Umbilical cord (tissue), 2 donors: ENCODE data around the gene GCNT1. TPM values are rescaled to one million over a fixed set of nuclear protein-coding genes. Genes with fewer than 3 reads are reported as not detected.
"Not testable (repeated sequence)": the region's sequence is repeated elsewhere in the genome, so short reads cannot be mapped to it uniquely, and the experiment has no call there.

Source experiments
- DNase-seq: peaks from one replicate; pipeline ENCODE4 v3.0.0-alpha.2; 2015; ENCODE audit warnings: low spot score
- total RNA-seq: library from RNA; depleted of rRNA; stranded (reverse); fragments of >200 nt; gene quantifications from one replicate; pipeline ENCODE4 v1.2.3, GENCODE V29; 2014; ENCODE audit warnings: low replicate concordance; ENCODE audit not compliant: insufficient read depth

GCNT1 gene
- total RNA-seq, 1 donor from 2014 or later = 36.4 TPM

GRCh38 chr9:76443887-76444286 lies 15.1 kb upstream of the GCNT1 start:
- no peak for DNase-seq

- DNase-seq = no peak
These were observed 14.6 kb upstream of the GCNT1 start for GRCh38 chr9:76444322-76444929.

- DNase-seq = peak; percentile 4
These were observed 13.0 kb upstream of the GCNT1 start for GRCh38 chr9:76445976-76446375.

DNA sequence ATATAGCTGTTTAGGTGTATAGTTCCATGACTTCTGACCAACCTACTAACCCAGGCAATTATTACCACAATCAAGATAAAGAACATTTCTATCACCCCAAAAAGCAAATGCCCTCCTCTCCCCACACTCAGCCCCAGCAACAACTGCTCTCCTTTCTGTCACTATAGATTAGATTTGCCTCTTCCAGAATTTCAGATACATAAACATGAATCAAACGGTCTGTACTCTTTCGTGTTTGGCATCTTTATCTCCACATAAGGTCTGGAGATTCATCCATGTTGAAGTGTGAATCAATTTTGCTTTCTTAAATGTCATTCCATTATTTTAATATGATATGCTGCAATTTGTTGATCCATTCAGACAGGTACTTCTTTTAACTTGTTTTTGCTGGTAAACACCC lies 10.5 kb upstream of the GCNT1 start:
- DNase-seq = no peak

DNA sequence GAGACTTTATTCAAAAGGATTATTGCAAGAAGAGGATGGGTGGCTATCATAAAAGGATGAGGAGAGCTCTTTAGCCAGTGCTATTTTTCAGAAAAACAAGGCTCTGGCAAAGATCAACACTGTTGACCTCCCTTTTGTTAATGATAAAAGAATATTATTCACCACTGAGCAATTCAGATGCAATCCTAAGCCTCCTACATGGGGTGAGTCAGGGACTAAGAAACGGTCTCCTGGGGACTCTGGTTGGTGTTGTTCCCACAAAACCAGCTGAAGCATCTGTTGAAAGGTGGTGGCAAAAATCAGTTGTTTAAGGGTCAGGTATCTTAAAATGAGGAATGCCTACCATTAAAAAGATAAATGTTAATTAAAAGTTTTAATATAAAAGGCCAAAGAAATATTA lies 7.7 kb upstream of the GCNT1 start:
- DNase-seq = no peak

GRCh38 chr9:76452839-76453238 lies 6.1 kb upstream of the GCNT1 start:
- DNase-seq = no peak

DNA sequence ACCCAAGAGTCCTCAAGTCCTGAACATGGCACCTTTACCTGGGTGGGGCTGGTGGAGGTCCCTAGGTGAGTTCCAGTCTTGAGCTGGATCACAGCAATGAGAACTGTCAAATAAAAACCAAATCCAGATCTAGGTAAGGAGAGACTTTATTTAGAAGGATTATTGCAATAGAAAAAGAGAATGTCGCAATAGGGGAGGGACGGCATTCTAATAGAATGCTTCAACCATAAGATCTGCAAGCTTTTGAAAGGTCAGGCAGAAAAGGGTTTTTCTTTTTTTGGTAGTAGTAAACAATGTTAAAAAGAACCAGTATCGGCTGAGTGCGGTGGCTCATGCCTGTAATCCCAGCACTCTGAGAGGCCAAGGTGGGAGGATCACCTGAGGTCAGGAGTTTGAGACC lies 5.2 kb upstream of the GCNT1 start:
- no peak for DNase-seq

- DNase-seq = no peak
These were observed 4.7 kb upstream of the GCNT1 start for GRCh38 chr9:76454311-76454710.

DNA sequence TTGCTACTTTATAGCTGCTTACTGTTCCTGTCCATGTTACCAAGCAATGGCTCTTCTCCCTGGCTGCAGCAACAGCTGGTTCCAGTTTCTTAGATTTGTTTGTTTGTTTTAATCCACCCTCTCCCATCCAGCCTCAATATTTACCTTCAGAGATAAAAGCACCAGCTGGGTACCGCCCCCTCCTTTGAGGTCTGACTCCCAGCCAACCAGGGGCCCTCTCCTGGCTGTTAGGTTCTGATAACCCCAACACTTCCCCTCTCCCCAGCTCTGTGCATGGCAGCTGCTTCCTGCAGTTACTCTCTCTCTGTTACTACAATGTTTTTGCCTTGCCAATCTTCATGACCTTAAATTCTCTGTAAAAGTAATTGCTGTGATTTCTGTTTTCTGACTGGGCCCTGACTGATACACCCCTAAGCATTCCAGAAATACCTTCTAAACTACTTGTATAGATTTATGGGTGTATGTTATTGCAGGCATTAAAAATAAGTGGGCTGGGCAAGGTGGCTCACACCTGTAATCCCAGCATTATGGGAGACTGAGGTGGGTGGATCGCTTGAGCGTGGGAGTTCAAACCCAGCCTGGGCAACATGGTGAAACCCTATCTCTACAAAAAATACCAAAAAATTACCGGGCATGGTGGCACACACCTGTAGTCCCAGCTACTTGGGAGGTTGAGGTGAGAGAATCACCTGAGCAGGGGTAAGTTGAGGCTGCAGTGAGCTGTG lies 2.6 kb upstream of the GCNT1 start:
- DNase-seq = peak; percentile 50

GRCh38 chr9:76459694-76460635 lies 983 bp downstream of the GCNT1 start:
- DNase-seq = peak; percentile 72

DNA sequence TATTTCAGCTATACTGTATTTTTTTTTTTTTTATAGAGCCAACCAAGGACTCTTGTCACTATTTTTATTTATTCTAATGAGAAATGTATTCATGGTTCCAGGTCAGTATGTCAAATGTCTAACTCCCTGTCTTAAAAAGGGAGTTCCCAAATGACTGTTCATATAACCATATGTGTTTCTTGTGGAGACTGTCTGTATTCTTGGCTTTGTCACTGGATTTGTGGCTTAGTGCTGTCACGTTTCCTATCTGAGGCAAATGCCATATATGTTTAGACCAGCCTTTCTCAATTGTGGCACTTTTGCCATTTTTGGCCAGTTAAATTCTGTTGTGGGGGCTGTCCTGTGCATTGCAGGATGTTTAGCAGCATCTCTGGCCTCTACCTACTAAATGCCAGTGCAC lies 3.1 kb downstream of the GCNT1 start:
- no peak for DNase-seq

- no peak for DNase-seq
These were observed 4.2 kb downstream of the GCNT1 start for GRCh38 chr9:76463211-76463610.

DNA sequence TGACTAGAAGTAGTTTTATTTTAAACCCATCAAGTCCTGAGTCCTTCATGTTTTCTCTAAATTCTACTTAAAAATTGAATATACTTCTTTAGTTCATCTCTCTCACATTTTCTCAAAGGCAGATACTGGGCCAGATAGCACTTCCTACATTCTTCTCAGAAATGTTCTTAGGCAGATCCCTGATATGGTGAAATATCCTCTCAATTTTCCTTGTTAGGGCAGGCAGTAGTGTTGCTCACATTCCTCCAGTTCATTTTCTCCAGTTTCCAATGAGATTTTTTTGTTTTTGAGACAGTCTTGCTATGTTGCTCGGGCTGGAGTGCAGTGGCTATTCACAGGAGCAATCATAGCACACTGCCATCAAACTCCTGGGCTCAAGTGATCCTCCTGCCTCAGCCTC lies 5.7 kb downstream of the GCNT1 start:
- peak; percentile 54 for DNase-seq

- DNase-seq = no peak
These were observed 6.7 kb downstream of the GCNT1 start for GRCh38 chr9:76465442-76466298.

- DNase-seq = no peak
These were observed 7.3 kb downstream of the GCNT1 start for GRCh38 chr9:76466299-76466605.

GRCh38 chr9:76474419-76474818 lies 15.4 kb downstream of the GCNT1 start:
- DNase-seq = no peak

DNA sequence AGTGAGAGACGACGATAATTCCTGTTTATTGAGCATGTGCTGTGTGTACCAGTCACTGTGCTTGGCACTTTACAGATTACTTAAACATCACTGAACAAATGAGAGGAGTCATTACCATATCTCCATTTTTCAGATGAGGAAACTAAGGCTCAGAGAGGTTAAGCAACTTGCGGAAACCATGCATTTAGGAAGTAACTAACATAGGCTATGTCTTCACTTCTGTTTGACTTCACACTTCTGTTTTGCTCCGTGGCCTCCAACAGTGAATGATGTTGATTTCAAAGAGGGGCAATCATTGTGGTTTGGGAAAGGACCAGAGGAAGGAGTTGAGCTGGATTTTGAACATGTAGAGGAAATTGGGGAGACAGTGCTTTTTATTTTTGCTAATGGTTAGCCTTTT lies 16.7 kb downstream of the GCNT1 start:
- DNase-seq = no peak

DNA sequence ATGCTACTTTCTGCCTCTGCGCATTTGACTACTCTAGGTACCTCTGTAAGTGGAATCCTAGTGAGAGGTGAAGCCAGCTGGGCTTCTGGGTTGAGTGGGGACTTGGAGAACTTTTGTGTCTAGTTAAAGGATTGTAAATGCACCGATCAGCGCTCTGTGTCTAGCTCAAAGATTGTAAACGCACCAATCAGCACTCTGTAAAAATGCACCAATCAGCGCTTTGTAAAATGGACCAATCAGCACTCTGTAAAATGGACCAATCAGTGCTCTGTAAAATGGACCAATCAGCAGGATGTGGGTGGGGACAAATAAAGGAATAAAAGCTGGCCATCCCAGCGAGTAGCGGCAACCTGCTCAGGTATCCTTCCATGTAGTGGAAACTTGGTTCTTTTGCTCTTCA lies 18.8 kb downstream of the GCNT1 start:
- DNase-seq = not testable (repeated sequence)

DNA sequence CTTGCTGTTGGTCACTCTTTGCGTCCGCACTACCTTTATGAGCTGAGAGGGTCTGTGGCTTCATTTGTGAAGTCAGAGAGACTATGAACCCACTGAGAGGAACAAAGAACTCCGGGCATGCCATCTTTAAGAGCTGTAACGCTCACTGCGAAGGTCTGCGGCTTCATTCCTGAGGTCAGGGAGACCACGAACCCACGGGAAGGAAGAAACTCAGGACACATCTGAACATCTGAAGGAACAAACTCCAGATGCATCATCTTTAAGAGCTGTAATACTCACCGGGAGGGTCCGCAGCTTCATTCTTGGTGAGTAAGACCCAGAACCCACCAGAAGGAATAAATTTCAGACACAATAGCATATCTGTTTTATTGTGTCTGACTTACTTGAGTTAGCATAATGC lies 19.2 kb downstream of the GCNT1 start:
- no peak for DNase-seq

GRCh38 chr9:76479337-76479736 lies 20.4 kb downstream of the GCNT1 start:
- not testable (repeated sequence) for DNase-seq

DNA sequence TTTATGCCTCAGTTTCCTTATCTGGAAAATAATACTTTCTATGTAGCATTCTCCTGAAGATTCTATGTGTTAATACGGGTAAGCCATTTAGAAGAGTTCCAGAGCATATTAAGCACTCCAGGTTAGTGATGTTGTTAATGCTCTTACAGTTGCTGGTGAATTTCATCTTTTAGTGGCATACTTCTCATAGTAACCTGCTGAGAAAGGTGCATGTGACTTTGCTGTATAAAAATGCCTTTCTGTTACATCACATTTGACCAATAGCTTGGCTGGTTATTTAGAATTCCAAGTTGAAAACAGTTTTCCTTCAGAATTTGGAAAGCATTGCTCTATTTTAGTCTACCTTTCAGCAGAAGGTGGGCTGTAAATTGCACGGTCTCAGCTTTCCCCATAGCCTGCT lies 27.2 kb downstream of the GCNT1 start:
- no peak for DNase-seq
